AML-193 (cell line): ENCODE measurements around the gene PPM1H.
A peak's percentile ranks its signal among the peaks of the same experiment; 100 is the strongest.

Experiments
- DNase-seq, 2 experiments: peaks; one replicate each; lab custom pipeline; 2025; lab: John Stamatoyannopoulos, UW

PPM1H gene

DNA sequence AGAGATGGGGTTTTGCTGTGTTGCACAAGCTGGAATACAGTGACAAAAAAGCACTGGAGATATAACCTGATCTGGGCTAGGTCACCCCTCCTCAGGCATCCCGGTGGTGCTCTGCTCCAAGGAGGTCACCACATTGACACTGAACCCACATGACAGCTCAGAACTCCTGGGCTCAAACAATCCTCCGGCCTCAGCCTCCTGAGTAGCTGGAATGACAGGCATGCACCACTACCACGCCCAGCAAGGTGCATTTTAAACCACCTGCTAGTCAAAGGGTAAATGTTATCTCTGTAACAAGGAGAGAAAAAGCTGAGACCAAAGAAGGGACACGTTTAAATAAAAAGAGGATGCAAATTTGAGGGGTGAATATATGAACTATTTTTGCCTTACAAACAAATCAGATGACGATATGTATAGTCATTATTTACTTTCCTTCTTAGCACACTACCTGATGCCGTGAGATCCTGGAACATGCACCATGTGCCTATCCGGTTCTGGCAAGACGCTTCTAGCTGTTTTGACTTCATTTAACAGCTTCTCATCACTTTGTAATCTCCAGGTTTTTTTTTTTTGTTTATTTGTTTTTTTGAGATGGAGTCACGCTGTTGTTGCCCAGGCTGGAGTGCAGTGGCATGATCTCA lies 135.1 kb downstream of the PPM1H start:
- no peak for DNase-seq

DNA sequence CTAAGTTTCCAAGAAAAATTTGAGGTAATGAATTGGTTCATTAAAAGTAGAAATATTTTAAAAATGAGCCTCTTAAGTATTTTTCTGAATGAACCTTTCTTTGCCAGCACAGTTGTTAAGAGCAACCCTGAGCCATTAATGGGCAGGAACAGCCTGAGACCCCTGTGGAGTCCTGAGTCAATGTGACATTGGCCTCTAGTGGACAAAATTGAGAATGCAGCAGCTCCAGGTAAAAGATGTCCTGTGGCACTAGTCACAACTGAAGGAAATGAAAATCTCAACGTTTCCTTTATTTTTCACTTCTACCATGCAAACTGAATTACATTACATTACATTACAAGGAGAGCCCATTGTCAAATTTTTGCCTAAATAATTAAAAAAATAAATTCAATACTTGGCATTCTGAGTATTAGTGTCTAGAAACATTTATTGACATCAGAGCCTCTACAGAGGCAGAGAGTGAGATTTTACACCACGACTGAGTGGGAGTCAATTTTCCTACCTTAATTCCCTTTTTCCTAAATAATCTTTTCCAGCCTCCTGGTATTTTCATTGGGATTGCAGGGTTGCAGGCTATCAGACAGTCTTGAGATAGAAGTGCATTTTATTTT lies 135.7 kb downstream of the PPM1H start:
- peak; percentile 54 to 61 for DNase-seq

DNA sequence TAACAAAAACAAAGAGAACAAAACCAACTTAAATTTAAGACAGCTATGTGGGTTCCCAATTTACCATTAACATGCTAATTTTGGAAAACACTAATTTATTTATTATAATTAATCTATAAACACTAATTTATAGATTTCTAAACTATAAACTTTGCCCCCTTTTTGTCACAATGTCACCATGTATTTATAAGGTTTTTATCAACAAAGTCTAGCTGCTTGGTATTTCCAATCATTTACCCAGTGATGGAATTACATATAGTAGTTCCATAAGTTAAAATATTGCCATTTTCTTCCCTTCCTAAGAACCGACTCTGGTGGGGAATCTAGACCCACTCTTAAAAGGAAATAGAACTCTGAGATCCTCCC lies 140.7 kb downstream of the PPM1H start:
- no peak for DNase-seq

DNA sequence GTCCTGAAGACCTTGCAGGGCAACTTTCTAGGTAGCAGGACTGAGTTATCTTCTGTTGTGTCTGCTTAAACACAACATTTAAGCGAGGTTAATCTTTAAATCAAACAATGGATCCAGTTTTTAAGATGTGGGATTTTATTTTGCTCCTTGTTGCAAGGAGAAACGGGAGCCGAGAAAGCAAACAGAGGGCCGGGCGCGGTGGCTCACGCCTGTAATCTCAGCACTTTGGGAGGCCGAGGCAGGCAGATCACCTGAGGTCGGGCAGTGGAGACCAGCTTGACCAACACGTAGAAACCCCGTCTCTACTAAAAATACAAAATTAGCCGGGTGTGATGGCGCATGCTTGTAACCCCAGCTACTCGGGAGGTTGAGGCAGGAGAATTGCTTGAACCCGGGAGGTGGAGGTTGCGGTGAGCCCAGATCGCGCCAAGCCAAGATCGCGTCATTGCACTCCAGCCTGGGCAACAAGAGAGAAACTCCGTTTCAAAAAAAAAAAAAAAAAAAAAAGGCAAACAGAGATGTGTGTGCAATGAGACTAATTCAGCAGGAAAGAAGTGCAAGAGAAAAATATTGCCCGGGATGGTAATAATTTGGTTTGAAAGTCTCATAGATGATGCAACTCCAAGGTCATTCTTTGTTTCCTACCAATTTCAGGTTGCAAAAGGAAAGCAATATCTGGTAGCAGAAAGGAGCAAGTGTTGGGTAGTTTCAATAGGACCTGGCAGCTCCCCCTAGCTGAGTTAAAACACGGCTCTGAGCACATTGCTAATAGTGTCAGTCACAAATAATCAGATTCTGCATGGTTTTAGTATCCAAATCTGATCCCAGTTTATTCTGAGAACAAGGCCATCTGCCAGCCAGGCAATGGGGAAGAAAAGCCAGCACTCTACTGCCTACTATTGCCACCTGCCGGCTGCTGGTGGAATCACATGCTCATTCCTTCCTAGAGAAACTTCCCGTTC lies 141.4 kb downstream of the PPM1H start:
- peak; percentile 50 to 71 for DNase-seq

DNA sequence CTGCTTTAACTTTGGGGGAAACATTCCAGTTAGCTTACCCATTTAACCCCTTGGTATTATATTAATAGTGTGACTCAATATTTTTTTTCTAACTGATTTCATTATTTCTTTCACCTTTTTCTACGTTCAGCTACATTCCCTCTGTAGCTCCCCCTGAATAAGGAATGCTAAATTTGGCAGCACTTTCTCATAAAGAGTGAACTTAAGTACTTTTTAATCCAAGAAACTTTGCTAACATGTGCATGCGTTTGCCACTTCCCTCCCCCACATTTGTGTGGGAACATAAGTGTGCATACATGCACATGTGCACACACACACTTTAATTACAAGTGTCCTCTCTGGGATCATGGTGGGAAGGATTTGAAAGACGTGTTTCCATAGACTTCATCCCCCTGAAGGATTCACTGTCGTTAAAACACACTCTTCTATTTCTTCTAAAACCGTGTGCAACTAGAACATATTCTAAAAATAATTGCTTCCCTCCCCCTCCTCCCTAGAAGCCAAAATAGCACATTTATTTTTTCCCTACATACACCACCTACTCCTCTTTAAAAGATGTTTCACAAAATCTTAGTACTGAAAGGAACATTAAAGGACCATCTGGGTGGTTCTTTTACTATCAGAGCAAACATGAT lies 142.6 kb downstream of the PPM1H start:
- DNase-seq = no peak

DNA sequence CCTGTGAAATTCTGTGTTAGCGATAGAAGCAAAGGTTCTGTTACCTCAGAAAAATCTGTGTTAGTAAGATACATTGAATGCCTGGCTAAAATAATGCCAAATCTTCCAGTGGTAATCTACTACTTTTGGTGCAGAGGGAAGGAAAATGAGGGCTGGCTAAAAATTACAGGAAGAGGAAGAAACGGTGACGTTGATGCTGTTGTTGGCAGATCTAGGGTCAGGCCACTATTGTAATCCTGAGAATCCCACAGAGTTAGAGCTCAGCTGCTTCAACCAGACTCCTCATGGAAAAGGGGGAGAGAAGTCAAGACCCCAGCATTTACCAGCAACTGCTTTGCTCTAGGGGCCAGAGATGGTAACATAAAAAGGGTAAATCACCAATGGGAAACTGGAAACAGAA lies 145.1 kb downstream of the PPM1H start:
- no peak for DNase-seq

DNA sequence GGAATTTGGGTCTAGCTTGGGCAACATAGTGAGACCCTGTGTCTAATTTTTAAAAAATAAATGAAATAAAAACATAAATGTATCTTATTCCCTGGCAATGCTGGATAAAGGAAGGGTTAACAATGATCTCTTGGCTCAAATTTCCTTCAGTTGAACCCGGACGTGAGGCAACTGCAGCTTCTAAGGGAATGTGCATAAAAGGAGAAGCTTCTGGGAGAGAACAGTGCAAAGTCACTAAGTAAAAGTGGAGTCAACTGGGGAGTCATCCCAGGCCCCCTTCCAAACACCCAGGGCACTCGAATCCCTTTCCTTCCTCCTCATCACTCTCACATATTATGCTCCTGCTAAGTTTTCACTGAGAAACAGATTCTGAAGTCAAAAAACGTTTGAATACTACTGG lies 147.3 kb downstream of the PPM1H start:
- DNase-seq = no peak

DNA sequence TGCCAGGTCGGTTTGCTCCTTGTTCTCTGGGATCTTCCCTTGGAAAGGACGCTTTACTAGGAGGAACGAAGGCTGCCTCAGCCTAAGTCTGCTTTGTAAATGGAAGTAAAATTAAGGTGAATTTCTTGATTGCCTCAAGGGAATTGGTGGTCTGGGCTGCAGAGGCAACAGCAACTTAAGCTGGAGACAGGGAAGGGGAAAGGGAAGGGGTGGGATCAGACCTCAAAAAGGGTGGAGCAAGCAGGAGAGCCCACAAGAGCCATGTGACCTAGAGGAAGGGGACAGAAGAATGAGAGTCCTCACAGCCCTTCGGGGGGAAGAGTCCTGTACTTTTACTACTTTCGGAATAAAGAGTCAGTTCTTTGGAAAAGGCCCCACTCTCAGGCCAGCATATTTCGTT lies 147.9 kb downstream of the PPM1H start:
- DNase-seq = no peak

DNA sequence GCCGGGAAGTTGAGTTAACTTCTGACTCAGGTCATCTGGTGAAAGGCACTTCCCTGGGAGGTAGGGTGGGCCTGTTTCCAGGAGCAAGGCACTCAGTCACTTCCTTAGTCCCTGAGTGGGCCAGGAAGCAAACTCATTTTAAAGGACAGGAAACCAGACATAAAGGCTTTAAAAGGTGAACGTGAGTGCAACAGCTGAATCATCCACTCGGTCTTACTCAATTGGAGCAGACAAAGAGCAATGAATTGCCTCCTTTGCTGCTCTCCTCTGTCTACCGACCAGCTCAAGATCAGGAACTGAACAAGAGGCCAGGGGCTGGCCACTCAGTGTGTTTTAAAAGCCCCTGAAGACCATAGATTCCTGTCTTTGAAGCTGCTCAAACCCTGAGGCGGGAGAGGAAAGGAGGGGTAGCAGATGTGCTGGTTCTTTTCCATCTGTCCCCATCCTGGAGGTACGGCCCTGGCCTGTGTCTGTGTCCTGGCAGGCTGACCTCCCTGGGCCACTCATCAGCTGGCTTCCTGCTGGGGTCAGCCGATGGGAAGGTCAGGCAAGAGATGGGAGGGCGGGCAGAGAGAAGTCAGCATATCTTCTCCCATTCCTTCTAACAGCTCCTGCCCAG lies 148.9 kb downstream of the PPM1H start:
- DNase-seq = peak; percentile 69 to 78

DNA sequence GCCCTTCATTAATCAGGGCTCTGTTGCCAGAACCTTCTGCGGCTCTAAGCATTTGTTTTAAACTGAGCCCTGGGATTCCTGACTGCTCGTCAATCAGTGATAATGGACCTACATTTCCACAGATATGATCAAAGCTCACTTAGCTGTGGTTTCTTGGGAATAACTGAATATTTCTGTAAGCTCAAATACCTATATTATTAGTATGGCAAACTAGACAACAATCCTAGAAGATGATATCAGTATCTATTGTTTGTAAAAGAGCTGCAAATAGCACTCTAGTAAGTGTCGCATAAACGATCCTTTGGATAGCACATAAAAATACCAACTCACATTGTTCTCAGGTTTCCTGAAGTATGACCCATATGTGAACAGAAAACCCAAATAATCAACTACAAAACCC lies 150.4 kb downstream of the PPM1H start:
- DNase-seq = no peak

DNA sequence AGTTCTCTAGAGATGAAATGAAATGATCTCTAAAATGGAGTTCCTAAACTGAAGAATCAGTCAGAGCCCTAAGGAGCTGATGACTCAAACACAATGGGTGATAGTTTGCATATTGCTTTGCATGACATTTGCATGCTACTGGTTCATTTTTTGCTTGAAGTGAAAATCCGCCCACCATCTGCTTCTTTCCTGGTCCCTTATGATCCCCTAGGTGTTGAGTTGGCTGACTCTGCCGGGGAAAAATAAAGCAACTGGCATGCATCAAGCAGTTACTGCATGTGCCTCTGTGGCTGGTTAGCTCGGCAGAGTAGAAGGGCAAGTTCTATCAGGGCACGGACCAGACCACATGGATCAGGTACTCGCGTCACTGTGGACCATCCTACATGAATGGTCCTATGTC lies 151.1 kb downstream of the PPM1H start:
- no peak for DNase-seq

DNA sequence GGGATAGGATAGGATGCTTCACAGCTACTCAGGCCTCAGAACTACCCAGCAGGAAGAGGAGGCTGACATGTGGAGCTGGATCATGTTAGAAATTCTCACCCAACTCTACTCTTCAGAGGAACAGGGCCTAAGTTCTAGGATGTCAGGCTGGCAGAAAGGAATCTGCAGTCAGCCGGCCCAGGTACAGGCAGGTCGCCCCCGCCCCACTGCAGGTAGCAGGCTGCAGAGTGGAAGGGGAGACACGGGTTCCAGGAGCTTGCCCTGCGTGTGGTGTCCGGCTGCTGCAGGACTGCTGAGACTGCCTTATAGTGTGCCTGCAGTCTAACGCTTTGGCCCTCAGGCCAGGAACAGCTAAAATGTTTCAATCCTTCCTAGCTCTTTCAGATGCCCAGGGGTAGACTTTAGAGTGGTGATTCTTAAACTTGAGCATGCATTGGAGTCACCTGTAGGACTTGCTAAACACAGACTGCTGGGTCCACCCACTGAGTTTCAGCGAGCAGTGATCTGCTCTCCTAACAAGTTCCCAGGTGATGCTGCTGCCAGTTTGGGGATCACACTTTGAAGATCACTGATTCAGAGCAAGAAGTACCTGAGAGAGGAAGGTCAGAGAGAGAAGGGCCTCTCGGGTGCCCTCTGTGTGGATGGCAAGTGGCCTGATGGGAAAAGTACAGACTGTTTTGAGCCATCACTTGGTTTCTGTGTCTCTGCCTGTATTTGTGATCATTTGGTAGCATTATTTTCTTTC lies 153.6 kb downstream of the PPM1H start:
- no peak for DNase-seq

DNA sequence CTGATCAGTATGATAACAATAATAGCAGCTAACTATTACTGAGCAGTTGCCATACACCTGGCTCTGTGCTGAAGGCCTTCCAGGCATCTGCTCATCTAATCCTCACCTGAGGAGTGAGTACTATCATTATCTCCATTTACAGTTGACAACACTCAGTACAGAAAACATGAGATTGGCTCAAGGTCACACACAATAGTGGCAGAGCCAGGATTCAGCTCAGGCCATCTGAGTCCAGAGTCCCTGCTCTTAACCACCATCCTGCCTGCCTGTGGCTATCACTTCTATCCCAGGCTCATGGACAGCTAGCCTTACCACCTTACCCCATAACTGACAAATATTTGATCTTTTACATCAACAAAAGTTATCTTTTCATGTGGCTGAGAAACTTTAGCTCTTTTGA lies 155.5 kb downstream of the PPM1H start:
- no peak for DNase-seq

DNA sequence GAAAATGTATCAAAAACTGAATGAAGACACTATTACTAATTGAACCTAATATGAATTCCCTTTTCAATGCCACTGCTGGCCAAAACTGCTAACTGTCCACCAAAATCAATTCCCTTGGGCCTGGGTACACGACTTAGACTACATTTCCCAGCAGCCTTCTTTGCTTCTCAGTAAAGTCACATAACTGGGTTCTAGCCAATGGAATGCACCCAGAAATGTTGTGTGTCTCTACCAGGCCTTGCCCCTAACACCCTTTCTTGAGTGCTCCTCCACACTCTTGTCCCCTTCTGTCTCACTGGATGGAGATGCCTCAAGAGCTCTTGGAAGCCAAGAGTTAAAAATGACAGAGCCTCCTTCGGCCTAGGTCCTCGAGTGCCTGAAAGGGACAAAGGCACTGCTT lies 156.8 kb downstream of the PPM1H start:
- DNase-seq = no peak

DNA sequence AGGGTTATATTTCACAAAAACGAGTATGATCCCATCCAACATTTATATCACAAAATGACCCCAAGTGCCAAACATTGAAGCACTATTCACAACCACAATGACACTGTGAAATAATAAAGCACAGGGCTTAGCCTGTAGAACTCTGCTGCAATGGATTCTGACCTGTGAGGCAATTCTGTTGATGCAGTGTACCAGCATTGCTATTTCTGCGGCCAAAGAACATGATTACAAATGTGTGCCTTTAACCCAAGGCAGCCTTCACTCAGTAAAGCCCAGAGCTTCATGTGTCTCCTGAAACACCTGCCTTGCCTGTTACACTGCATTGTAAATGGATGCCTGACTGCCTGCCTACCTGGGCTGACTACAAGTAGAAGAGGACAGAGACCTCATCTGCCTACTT lies 158.0 kb downstream of the PPM1H start:
- no peak for DNase-seq

DNA sequence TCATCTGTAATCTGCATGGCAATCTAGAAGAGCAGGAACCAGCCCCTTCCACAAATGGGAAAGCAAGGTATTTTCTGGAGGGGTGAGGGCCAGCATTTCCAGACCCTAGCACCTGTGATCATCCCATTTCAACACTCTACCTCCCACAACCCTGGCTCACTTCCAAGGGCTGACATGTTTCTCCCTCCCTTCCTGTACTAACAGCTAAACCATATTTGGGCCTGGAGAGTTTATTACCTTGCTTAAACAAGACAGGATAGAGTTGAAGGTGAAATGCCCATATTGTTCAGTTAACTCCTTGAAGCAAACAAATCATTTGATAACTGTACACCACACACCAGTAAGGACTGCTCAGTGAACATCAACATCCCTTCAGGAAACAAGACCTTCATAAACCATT lies 158.4 kb downstream of the PPM1H start:
- DNase-seq = no peak

DNA sequence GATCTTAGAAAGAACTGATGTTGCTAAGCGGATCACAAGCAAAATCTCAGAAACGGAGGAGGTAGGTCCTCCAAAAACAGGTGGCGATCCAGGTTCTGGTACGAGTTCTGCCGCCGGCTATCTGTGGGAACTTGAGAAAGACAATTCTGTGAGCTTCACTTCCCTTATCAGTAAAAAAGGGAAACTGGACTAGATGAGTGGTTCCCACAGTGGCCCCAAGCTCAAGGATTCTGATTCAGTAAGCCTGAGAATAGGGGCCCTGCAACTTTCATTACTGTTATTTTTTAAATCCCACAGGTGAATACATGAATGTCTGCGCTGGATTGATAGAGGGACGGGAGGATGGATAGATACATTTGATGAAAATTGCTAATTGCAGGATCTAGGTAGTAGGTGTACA lies 160.2 kb downstream of the PPM1H start:
- DNase-seq = no peak

DNA sequence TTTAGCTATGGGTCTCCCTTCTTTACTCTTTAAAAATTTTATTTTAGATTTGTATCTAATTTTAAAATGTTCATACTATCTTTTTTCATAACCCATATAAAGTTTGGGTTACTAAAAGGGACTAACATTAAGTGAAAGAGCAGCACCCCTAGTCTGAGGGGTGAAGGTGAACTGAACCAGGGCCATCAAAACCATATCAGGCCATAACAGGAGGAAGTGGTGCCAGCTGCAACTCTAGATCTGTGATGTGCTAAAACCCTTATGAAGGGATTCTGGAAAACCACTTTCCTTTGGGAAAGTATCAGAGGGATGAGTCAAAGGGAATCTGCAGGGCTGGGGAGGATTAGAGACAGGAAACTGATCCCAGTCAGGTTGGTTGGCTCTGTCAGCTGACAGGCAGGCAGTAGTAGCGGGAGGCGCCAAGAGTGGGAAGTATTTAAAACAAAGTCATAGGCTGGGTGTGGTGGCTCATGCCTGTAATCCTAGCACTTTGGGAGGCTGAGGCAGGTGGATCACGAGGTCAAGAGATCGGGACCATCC lies 162.5 kb downstream of the PPM1H start:
- no peak for DNase-seq

DNA sequence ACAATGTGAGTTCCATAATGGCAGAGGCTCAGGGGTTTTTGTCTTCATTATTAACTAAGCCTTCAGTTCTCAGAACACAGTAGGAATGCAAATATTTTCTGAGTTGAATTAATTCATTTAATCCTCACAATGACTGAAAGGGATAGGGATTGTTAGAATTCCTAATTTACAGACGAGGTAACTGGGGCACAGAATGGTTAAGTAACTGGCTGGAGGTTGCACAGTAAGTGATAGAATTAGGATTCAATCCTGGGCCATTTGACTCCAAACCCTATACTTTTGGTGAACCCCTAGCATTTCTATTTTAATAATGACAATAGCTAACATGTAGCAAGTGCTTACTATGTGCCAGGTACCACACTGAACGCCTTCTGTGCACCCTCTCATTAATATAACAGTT lies 163.1 kb downstream of the PPM1H start:
- no peak for DNase-seq

DNA sequence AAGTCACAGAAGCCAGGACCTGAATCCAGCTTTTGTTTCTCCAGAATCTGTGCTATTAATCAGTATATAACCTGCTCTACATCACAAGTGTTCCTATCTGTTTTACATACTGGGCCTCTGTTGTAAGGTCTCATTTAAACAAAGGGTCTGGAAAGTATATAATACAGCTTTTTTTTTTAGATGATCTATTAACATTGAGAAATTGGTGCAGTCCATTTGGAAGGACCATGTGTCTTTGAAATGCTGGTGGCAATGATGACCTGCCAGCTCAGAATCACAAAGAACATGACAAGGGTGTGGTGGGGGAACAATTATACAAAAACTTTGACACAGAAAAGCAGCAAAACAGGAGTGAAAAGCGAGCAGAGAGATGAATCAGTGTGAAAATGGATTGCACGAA lies 164.6 kb downstream of the PPM1H start:
- DNase-seq = no peak

DNA sequence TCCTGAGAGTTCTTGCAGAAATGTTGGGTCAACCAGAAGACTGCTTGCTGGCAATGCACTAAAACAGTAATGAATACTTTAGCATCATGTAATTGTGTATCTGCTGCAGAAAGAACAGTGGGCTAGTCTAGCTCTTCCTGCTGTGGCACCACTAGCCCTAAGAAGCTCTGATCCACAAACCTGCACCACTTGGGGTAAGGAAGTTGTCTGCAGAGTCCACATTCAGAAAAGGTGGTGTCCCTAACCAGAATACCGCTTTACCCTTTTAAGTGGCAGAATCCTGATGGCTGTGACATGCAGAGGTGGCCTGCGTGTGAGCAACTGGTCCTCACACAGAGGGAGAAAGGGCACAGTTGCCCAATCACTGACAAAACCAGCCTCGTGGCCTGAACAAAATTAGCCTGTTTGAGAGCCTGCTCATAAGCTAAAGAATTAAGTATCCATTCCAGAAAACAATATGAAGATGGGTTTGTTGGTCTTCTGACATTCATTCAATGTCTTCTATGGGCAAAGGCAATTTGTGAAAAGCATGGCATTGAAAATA lies 165.8 kb downstream of the PPM1H start:
- DNase-seq = no peak
